ENCODE results near the gene WDR20.

- TF ChIP-seq CTCF (IDR thresholded peaks at IDR 0.05) (no peak), EZH2 (IDR thresholded peaks at IDR 0.05; ENCODE audit: borderline replicate concordance, insufficient read depth, low read depth, low read length, poor library complexity, severe bottlenecking) (no peak)
These were observed 14.2 kb upstream of the WDR20 start for GRCh38 chr14:102125546-102125945.
